Psoas muscle (tissue), 8 donors: ENCODE results near the gene GPRASP3. TPM values are rescaled to one million over a fixed set of nuclear protein-coding genes. Genes with fewer than 3 reads are reported as not detected.
A peak's percentile ranks its signal among the peaks of the same experiment; 100 is the strongest.

Experiments used
- ATAC-seq, 4 donors: fragments of 200-7000 bp; cut with Tn5 transposase; one replicate each; pipeline ENCODE4 v1.9.1; 2020; ENCODE audit warnings: moderate library complexity in 3 of 4, mild to moderate bottlenecking in 2 of 4
- DNase-seq, 2 donors: peaks; one replicate each; pipeline ENCODE4 v3.0.0-alpha.2; 2020
- H3K27ac ChIP-seq: fragments of 200-600 bp; one replicate; pipeline ENCODE4 v1.8.0; 2022
- H3K27me3 ChIP-seq, 3 donors: fragments of 200-600 bp in 1 of 3; one replicate each; pipeline versions ENCODE4 v1.6.1 to v1.8.0; 2013 to 2022; ENCODE audit warnings: low read length in 2 of 3, mild to moderate bottlenecking in 2 of 3, moderate library complexity in 1 of 3; ENCODE audit not compliant: insufficient read depth in 3 of 3
- H3K36me3 ChIP-seq, 2 donors: fragments of 200-600 bp in 1 of 2; one replicate each; pipeline versions ENCODE4 v1.6.1 to v1.8.0; 2013 to 2022; ENCODE audit warnings: low read depth in 1 of 2, mild to moderate bottlenecking in 1 of 2, moderate library complexity in 1 of 2; ENCODE audit not compliant: insufficient read depth in 1 of 2
- H3K4me1 ChIP-seq: fragments of 200-600 bp; one replicate; pipeline ENCODE4 v1.8.0; 2022
- H3K4me3 ChIP-seq: fragments of 200-600 bp; one replicate; pipeline ENCODE4 v1.8.0; 2022; ENCODE audit warnings: mild to moderate bottlenecking
- H3K9me3 ChIP-seq: fragments of 200-600 bp; one replicate; pipeline ENCODE4 v1.8.0; 2022
- WGBS, 3 donors: extraction: QIAGEN DNeasy Blood & Tissue Kit; methylation state at CpG; one replicate each; pipeline versions ENCODE4 v1.1.6 to v1.1.7; 2013; 5-methylcytosine and 5-hydroxymethylcytosine counted together
- intact Hi-C, 2 donors: fragments of 100-400 bp; cut with DNase I; formaldehyde crosslinking; loops; one replicate each; pipeline versions ENCODE4 v1.11.0 to v1.14.2; 2022
- polyA plus RNA-seq, 3 donors: library from polyadenylated mRNA; stranded (reverse); fragments of 200-250 nt; gene quantifications; one replicate each; pipeline ENCODE4 v1.2.3, GENCODE V29; 2013
- total RNA-seq, 4 donors: library from RNA; stranded (reverse); fragmentation: NEBNext Ultra II Directional in 2 of 4; extraction: Animal tissue kit (Norgen Biotek cat#: 25700) in 2 of 4; gene quantifications; one replicate each; pipeline versions ENCODE4 v1.2.1 to v1.2.4, GENCODE V29; 2021 to 2023
- TF ChIP-seq, protein P1 (sequence below): fragments of 200-600 bp; IDR thresholded peaks from one replicate; pipeline ENCODE4 v1.8.0; 2022; ENCODE audit warnings: antibody characterized with exemption
- donor health status: healthy with polysubstance abuse.
- donor health status: DM: no; HTN: no; CAD: no; lungs with moderate emphysema.
- donor health status: Bipolar disorder and iron deficiency.
- donor health status: healthy.
- donor health status: DM: yes; HTN: yes; CAD: no.
- donor health status: DM: no; HTN: no; CAD: no.
- donor health status: DM: no; HTN: no; CAD: no.
- donor health status: DM: yes; HTN: yes; CAD: no.

GPRASP3 gene
- total and polyA plus RNA-seq, 7 donors: 0.52 to 6.2 (median 2.3) TPM

- no peaks in the 10 kb centered on the region for H3K27me3 ChIP-seq
- H3K27ac ChIP-seq: no peak overlapping the region
- DNase-seq (no peak), ATAC-seq (no peak)
- intact Hi-C loops: no loop called here
- no peaks in the 10 kb centered on the region for H3K36me3 ChIP-seq
- TF ChIP-seq, protein P1, sequence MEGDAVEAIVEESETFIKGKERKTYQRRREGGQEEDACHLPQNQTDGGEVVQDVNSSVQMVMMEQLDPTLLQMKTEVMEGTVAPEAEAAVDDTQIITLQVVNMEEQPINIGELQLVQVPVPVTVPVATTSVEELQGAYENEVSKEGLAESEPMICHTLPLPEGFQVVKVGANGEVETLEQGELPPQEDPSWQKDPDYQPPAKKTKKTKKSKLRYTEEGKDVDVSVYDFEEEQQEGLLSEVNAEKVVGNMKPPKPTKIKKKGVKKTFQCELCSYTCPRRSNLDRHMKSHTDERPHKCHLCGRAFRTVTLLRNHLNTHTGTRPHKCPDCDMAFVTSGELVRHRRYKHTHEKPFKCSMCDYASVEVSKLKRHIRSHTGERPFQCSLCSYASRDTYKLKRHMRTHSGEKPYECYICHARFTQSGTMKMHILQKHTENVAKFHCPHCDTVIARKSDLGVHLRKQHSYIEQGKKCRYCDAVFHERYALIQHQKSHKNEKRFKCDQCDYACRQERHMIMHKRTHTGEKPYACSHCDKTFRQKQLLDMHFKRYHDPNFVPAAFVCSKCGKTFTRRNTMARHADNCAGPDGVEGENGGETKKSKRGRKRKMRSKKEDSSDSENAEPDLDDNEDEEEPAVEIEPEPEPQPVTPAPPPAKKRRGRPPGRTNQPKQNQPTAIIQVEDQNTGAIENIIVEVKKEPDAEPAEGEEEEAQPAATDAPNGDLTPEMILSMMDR: no peak
- H3K4me1 ChIP-seq: peaks cover 6% of the 10 kb centered on the region
- H3K9me3 ChIP-seq: no peaks in the 10 kb centered on the region
- WGBS, 3 donors: 58 to 87% (median 74%) methylated on average over 1 of the region's 1 CpG
- H3K4me3 ChIP-seq: no peak overlapping the region
These were observed 46.7 kb downstream of the GPRASP3 start for GRCh38 chrX:102767287-102767686.

DNA sequence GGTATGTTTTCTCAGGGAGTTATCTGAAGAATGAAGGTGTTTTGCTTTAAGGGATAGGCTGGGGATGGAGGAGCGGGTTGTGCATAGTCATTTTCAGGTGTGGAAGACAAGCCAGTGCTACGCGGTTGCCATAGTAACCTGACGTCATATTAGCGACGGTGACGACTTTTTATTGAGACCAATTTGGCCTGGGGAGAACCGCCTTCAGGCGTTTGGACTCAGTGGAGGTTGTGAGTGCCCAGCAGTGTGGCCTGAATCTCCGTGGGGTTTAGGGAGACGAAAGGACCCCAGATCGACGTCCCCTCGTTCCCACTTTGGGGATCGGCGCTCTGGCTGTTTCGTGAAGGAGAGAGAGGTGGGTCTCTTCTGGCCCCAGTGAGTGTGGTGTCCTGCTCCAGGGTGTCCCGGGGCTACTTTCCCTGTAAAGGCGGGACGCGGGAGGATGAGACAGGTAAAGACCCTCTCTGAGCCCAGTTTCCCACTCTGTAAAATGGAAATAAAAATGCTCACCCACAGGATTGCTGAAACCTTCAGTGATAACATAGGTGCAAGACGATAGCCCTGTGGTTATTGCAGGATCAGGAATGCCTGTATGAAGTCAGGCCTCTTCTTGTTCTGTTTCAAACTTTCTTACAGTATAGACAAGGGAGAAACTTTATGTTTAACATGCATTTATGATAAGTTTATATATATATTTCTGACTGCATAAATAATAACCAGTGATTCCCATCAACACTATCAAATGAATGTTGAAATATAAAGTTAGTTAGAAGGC is 48.6 kb downstream of the GPRASP3 start:
- intact Hi-C loops: loop anchor here in 1 of 2 donors (1.0 kb wide), 1 partner anchor 41 kb away; no protein-coding TSS in a partner anchor
- WGBS, 3 donors: 0 to 13% (median 1%) methylated on average over 22 of the region's 22 CpGs
- ATAC-seq (peak; percentile 89 to 96 (median 94)), DNase-seq (peak; percentile 56 to 69)
- no peaks in the 10 kb centered on the region for H3K9me3 ChIP-seq
- H3K36me3 ChIP-seq: no peaks in the 10 kb centered on the region
- H3K4me1 ChIP-seq: peaks cover 6% of the 10 kb centered on the region
- peak overlapping the region; percentile 63 for H3K27ac ChIP-seq
- peak overlapping the region; percentile 77 for H3K4me3 ChIP-seq
- H3K27me3 ChIP-seq: no peaks in the 10 kb centered on the region
- TF ChIP-seq, protein P1: no peak

Other genes starting within 250 kb of the GPRASP3 start
- not detected for gene TCP11X2, start 248.9 kb upstream of the GPRASP3 start, total RNA-seq
- gene TCP11X2, start 248.9 kb upstream of the GPRASP3 start, polyA plus RNA-seq: not detected
- gene TMSB15A, start 204.0 kb upstream of the GPRASP3 start, total RNA-seq: under 1 TPM in 1 of 4 donors, not detected in 3; 0.43 TPM
- gene TMSB15A, start 204.0 kb upstream of the GPRASP3 start, polyA plus RNA-seq: under 1 TPM in 1 of 3 donors, not detected in 2; 0.23 TPM
- 1 to 10 TPM; 2.9 to 7.4 (median 3.9) TPM for gene ARMCX5, start 121.2 kb upstream of the GPRASP3 start, total RNA-seq
- 1 to 10 TPM; 2.4 to 4.2 (median 2.9) TPM for gene ARMCX5, start 121.2 kb upstream of the GPRASP3 start, polyA plus RNA-seq
- gene GPRASP1, start 69.3 kb upstream of the GPRASP3 start, total RNA-seq: 1 to 10 TPM; 1.2 to 7.2 (median 2.5) TPM
- gene GPRASP1, start 69.3 kb upstream of the GPRASP3 start, polyA plus RNA-seq: under 1 TPM; 0.43 to 0.89 (median 0.84) TPM
- gene GPRASP2, start 8.3 kb upstream of the GPRASP3 start, total RNA-seq: 10 to 100 TPM in 1 of 4 donors, 1 to 10 TPM in 3; 3.1 to 11.6 (median 3.4) TPM
- gene GPRASP2, start 8.3 kb upstream of the GPRASP3 start, polyA plus RNA-seq: 1 to 10 TPM in 2 of 3 donors, under 1 TPM in 1; 0.89 to 1.8 (median 1.4) TPM
- gene RAB40AL, start 216.5 kb downstream of the GPRASP3 start, total RNA-seq: not detected
- gene RAB40AL, start 216.5 kb downstream of the GPRASP3 start, polyA plus RNA-seq: under 1 TPM in 1 of 3 donors, not detected in 2; 0.04 TPM